Measurements from ENCODE around the gene PHF12. TPM values are rescaled to one million over a fixed set of nuclear protein-coding genes. Genes with fewer than 3 reads are reported as not detected.

Gene PHF12
- total RNA-seq, 1 experiment from 2014 or later = 36.0 TPM

GRCh38 chr17:28881533-28882056 lies 69.7 kb downstream of the PHF12 start:
- Histone ChIP-seq H3K36me3 (ENCODE audit: low read depth) (no peaks in the 10 kb centered on the region), H3K4me3 (no peak overlapping the region), H3K4me2 (no peak overlapping the region), H2AFZ (no peak overlapping the region), H4K20me1 (ENCODE audit: insufficient read depth) (no peaks in the 10 kb centered on the region), H3K9me3 (ENCODE audit: insufficient read depth, low read depth) (no peaks in the 10 kb centered on the region), H3F3A (ENCODE audit: insufficient read depth, low read depth) (peaks cover 6% of the 10 kb centered on the region; the same call in 1 of the 2 replicates), H3K9me2 (ENCODE audit: insufficient read depth) (no peaks in the 10 kb centered on the region), H3K27me3 (ENCODE audit: insufficient read depth, low read depth) (no peaks in the 10 kb centered on the region), H3K4me1 (replicated peaks; ENCODE audit: insufficient read depth) (no peaks in the 10 kb centered on the region), H3K27ac (no peak overlapping the region), H3K79me2 (ENCODE audit: low read depth) (no peaks in the 10 kb centered on the region)
- BruUV-seq (replicated peaks) = no TSS peak
- CTCF ChIA-PET = interaction anchor here (0.7 kb wide), 1 partner anchor 26 kb away, joined by 3 read pairs; no protein-coding TSS in a partner anchor
- POLR2A ChIA-PET (ENCODE audit: unreplicated experiment) = no interaction called here
- DNase-seq = no peak
- TF ChIP-seq CTCF (conservative IDR thresholded peaks at IDR 0.05) = no peak
- TF ChIP-seq EZH2 (IDR thresholded peaks at IDR 0.05; ENCODE audit: low read depth) = no peak
- intact Hi-C loops (cut with micrococcal nuclease; ENCODE audit: unreplicated experiment) = no loop called here

GRCh38 chr17:28880572-28880945 lies 70.8 kb downstream of the PHF12 start:
- H3F3A ChIP-seq (ENCODE audit: insufficient read depth, low read depth) = peaks cover 6% of the 10 kb centered on the region; the same call in 1 of the 2 replicates
- no peaks in the 10 kb centered on the region for H3K79me2 ChIP-seq (ENCODE audit: low read depth)
- CTCF ChIA-PET = interaction anchor here (2.0 kb wide), 1 partner anchor 117 kb away, joined by 12 read pairs; no protein-coding TSS in a partner anchor
- no peak for TF ChIP-seq EZH2 (IDR thresholded peaks at IDR 0.05; ENCODE audit: low read depth)
- TF ChIP-seq CTCF (conservative IDR thresholded peaks at IDR 0.05) = no peak
- no peak overlapping the region for H3K27ac ChIP-seq
- no peak for DNase-seq
- H3K27me3 ChIP-seq (ENCODE audit: insufficient read depth, low read depth) = no peaks in the 10 kb centered on the region
- H3K4me2 ChIP-seq = no peak overlapping the region
- no peaks in the 10 kb centered on the region for H3K9me3 ChIP-seq (ENCODE audit: insufficient read depth, low read depth)
- POLR2A ChIA-PET (ENCODE audit: unreplicated experiment) = no interaction called here
- H3K4me3 ChIP-seq = no peak overlapping the region
- no peaks in the 10 kb centered on the region for H3K9me2 ChIP-seq (ENCODE audit: insufficient read depth)
- H2AFZ ChIP-seq = no peak overlapping the region
- H3K4me1 ChIP-seq (replicated peaks; ENCODE audit: insufficient read depth) = peaks cover 8% of the 10 kb centered on the region; the same call in 1 of the 2 replicates
- no peaks in the 10 kb centered on the region for H3K36me3 ChIP-seq (ENCODE audit: low read depth)
- intact Hi-C loops (cut with micrococcal nuclease; ENCODE audit: unreplicated experiment) = no loop called here
- BruUV-seq (replicated peaks) = no TSS peak
- no peaks in the 10 kb centered on the region for H4K20me1 ChIP-seq (ENCODE audit: insufficient read depth)

GRCh38 chr17:28879886-28880571 lies 71.3 kb downstream of the PHF12 start:
- Histone ChIP-seq H3K27ac (no peak overlapping the region), H3K36me3 (ENCODE audit: low read depth) (no peaks in the 10 kb centered on the region), H3K4me3 (no peak overlapping the region), H3F3A (ENCODE audit: insufficient read depth, low read depth) (peaks cover 6% of the 10 kb centered on the region; the same call in 1 of the 2 replicates), H2AFZ (no peak overlapping the region), H4K20me1 (ENCODE audit: insufficient read depth) (no peaks in the 10 kb centered on the region), H3K4me1 (replicated peaks; ENCODE audit: insufficient read depth) (peaks cover 9% of the 10 kb centered on the region; the same call in 1 of the 2 replicates), H3K4me2 (no peak overlapping the region), H3K9me2 (ENCODE audit: insufficient read depth) (no peaks in the 10 kb centered on the region), H3K79me2 (ENCODE audit: low read depth) (no peaks in the 10 kb centered on the region), H3K27me3 (ENCODE audit: insufficient read depth, low read depth) (no peaks in the 10 kb centered on the region), H3K9me3 (ENCODE audit: insufficient read depth, low read depth) (no peaks in the 10 kb centered on the region)
- ChIA-PET CTCF (interaction anchor here (1.2 to 2.0 kb wide), 4 partner anchors 16 to 153 kb away, joined by 3 to 12 read pairs (median 6); partner anchors contain the start of gene TLCD1), POLR2A (ENCODE audit: unreplicated experiment) (no interaction called here)
- intact Hi-C loops (cut with micrococcal nuclease; ENCODE audit: unreplicated experiment) = loop anchor here (1.0 kb wide), 1 partner anchor 117 kb away; no protein-coding TSS in a partner anchor
- no peak for TF ChIP-seq CTCF (conservative IDR thresholded peaks at IDR 0.05)
- no peak for TF ChIP-seq EZH2 (IDR thresholded peaks at IDR 0.05; ENCODE audit: low read depth)
- BruUV-seq (replicated peaks) = TSS peak; percentile 29
- DNase-seq = no peak
